ENCODE measurements around the gene ALKBH1.
"Not testable (repeated sequence)": the region's sequence is repeated elsewhere in the genome, so short reads cannot be mapped to it uniquely, and the experiment has no call there.

The ALKBH1 gene

GRCh38 chr14:77707724-77708408, at the start of gene ALKBH1, which contains the start of gene SLIRP:
Gene ALKBH1, minus strand, starts transcription at chr14:77708023. Its CDS starts 19 bp downstream, at chr14:77708004.
Gene SLIRP, plus strand, starts transcription at chr14:77708103. Its CDS starts 9 bp downstream, at chr14:77708112.
- peak; percentile 83 for DNase-seq

GRCh38 chr14:77752799-77753516, 45.1 kb upstream of the ALKBH1 start:
- DNase-seq: no peak

- no peak for DNase-seq
Measured at GRCh38 chr14:77752266-77752665, 44.4 kb upstream of the ALKBH1 start.

GRCh38 chr14:77747425-77747824, 39.6 kb upstream of the ALKBH1 start:
- not testable (repeated sequence) for DNase-seq

GRCh38 chr14:77746064-77746702, 38.4 kb upstream of the ALKBH1 start:
- DNase-seq: no peak

GRCh38 chr14:77741438-77741837, 33.6 kb upstream of the ALKBH1 start:
- no peak for DNase-seq

GRCh38 chr14:77738559-77739250, 30.9 kb upstream of the ALKBH1 start:
- no peak for DNase-seq

- no peak for DNase-seq
Measured at GRCh38 chr14:77730976-77731497, 23.2 kb upstream of the ALKBH1 start.

GRCh38 chr14:77722301-77722700, 14.5 kb upstream of the ALKBH1 start:
- DNase-seq: no peak

- no peak for DNase-seq
Measured at GRCh38 chr14:77721437-77721836, 13.6 kb upstream of the ALKBH1 start.

GRCh38 chr14:77717608-77718305, 9.9 kb upstream of the ALKBH1 start:
- no peak for DNase-seq

- no peak for DNase-seq
Measured at GRCh38 chr14:77714926-77715325, 7.1 kb upstream of the ALKBH1 start.

GRCh38 chr14:77710364-77710763, 2.5 kb upstream of the ALKBH1 start:
- DNase-seq: no peak

GRCh38 chr14:77709412-77709811, 1.6 kb upstream of the ALKBH1 start:
- DNase-seq: no peak

- DNase-seq: no peak
Measured at GRCh38 chr14:77708749-77709148, 926 bp upstream of the ALKBH1 start.

- DNase-seq: no peak
Measured at GRCh38 chr14:77707355-77707723, 484 bp downstream of the ALKBH1 start.

- DNase-seq: no peak
Measured at GRCh38 chr14:77691259-77691658, 16.6 kb downstream of the ALKBH1 start.

GRCh38 chr14:77682158-77682553, 25.7 kb downstream of the ALKBH1 start:
- DNase-seq: no peak

GRCh38 chr14:77681196-77682157, 26.3 kb downstream of the ALKBH1 start:
- no peak for DNase-seq

- DNase-seq: no peak
Measured at GRCh38 chr14:77674931-77675330, 32.9 kb downstream of the ALKBH1 start.

GRCh38 chr14:77673193-77673592, 34.6 kb downstream of the ALKBH1 start:
- no peak for DNase-seq
